Brain pericyte (primary cell): ENCODE measurements around the gene PLCB4.

ENCODE experiments used
- DNase-seq: peaks from one replicate; pipeline ENCODE4 v3.0.0-alpha.2; 2012; ENCODE audit warnings: low read depth, low spot score

PLCB4 gene

DNA sequence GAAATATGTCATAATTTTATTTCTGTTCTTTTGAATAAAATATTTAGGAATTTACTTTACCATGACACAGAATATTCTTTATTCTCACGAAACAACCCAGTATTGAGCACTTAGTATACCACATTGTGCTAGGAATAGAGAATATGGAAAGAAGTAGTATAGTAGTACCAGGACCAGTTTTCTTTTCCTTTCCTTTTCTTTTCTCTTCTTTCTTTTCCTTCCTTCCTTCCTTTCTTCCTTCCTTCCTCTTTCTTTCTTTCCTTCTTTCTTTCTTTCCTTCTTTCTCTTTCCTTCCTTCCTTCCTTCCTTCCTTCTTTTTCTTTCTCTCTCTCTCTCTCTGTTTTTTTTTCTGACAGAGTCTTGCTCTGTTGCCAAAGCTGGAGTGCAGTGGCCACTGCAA lies 7.5 kb upstream of the PLCB4 start:
- DNase-seq: no peak

GRCh38 chr20:9062066-9062465 lies 6.8 kb upstream of the PLCB4 start:
- no peak for DNase-seq

DNA sequence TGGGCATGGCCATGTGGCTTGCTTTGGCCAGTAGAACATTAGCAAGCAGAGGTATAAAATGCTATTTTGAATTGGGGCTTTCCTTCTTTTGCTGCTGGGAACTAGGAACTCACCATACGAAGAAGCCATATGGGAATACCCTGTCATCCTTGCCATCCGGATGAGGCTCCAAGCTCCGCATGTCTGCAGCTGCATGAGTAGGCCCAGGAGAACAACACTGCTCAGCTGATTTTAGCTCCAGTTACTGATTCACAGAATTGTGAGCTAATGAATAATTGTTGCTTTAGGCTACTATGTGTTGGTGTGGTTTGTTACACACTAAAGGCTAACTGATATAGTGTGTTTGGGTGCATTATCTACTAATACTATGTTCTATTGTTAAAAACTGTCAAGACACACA lies 2.7 kb upstream of the PLCB4 start:
- DNase-seq: no peak

DNA sequence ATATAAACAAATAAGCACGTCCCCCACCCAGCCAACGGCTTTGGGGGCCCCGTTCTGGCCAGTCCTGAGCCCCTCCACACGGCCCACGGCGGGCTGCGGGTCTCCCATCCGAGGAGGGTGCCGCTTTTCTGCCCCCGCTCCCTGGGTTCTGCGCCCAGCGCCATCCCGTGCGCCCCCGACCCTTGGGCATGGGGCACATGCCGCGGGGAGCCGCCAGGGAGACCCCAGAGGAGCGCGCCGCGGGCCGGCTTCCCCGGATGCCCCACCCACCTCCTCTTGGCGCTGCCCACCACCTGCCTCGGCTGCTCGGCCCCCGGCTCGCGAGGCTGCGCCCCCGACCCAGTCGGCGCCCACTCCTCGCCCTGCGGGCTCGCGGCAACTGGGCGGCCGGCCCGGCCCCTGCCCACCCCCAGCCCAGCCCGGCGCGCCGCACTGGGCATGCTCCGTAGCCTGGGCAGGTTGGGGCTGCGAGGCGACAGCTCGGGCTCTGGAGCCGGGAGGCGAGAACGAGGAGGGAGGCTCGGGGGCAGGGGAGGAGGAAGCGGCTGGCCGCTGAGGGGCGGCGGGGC lies 570 bp upstream of the PLCB4 start:
- no peak for DNase-seq

- no peak for DNase-seq
These were observed 1.4 kb downstream of the PLCB4 start for GRCh38 chr20:9070304-9070703.

DNA sequence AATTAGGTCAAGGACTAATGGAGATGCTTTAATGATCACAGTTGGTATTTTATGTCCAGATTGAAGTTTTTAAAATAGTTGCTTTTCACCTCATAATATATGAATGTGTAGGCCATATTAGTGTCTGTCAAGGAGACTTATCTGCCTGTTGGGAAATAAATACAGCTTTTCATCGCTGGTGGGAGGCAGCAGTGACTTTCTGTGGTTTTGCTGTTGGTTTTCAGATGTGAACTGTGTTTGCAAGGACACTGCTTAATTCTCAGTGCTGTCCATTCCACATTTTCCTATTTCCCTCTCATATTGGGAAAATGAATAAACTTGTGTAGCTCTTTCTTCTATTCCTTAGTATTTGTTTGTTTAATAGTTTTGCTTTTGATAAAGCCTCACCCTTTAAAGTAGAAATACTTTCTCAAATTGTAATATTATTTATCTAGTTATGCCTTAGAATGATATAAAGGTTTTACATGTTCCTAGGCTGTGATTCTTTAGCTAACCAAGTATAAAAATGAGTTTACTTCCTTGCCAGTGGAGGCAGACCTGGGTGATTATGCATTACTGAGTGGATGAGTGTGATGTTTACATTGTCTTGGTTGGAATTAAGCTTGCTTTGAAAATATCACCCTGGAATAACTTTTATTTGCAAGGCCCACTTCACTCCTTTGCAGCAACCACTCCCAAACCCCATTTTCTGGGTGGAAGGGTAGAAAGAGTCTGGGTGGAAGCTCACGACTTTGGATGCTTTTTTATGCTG lies 3.3 kb downstream of the PLCB4 start:
- no peak for DNase-seq

- no peak for DNase-seq
These were observed 4.1 kb downstream of the PLCB4 start for GRCh38 chr20:9072861-9073500.

DNA sequence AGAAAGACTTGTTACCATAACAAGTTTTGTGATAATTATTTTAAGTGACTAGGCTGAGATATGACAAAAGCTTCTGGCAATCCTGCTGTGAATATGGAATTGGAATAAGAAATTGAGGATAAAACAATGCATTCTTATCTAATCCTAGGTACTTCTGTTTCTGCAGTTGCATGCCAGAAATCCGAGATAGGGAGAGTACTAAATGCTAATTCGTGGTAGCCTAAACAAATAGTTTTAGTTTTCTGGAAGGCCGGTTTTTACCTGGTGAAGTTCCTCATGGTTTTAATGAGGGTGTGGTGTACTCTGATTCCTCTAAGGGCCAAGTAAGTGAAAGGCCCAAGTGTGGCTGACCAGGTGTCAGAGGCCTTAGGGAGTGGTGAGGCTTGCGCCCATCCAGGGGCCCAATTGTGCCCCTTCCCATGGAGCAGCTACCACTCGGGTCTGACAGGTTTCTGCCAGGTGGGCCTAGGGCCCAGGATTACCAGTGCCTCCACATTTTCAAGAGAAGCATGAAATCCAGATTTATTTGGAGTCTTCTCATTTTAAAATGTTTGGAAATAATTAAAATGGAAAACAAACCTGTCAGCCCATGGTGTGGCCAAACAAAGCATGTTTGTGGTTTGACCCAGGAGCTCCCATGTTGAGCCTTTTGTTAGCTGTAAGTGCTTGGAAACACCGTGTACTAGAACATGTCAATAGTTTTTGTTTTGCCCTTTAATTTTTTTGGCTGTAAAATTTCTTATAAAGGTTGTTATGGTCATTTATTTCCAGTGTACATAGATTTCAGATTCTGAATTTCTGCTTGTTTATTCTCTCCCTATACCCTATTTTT lies 6.6 kb downstream of the PLCB4 start:
- no peak for DNase-seq

DNA sequence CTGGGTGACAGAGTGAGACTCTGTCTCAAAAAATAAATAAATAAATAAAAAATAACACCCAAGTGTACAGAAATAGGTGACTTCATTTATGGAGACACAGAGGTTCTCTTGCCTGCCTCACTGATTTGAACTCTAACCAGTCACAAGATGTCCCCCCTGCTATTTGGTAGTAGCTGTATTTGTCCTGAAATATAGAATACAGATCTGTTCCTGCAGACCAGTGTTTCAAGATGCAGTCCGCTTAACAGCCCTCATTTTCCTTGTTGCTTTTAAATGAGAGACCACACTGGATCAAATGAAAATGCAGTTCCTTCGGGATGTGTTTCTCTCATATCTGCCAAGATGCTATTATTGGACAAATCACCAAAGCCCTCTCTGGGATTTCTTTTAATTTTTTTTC lies 7.6 kb downstream of the PLCB4 start:
- DNase-seq: no peak

GRCh38 chr20:9078826-9079731 lies 10.2 kb downstream of the PLCB4 start:
- no peak for DNase-seq

- no peak for DNase-seq
These were observed 12.6 kb downstream of the PLCB4 start for GRCh38 chr20:9081423-9081966.

DNA sequence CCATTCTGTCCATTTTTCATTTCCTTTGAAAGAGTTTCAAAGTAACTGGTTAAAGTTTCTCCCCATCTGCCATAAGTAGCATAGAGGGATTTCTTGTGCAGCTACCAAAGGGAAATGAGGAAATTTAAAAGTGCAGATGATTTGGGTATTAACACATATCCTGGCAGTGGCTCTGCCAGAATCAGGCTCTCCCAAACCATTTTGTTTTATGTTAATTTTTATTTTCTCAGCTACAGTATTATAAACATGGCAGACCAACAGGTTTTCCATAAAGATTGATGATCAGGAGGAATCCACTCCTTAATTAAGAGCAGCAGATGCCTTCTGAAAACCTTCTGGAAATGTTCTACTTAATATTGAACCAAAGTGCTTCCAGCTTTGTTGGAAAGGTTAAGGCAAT lies 13.9 kb downstream of the PLCB4 start:
- DNase-seq: no peak

- DNase-seq: no peak
These were observed 18.8 kb downstream of the PLCB4 start for GRCh38 chr20:9087531-9088217.

DNA sequence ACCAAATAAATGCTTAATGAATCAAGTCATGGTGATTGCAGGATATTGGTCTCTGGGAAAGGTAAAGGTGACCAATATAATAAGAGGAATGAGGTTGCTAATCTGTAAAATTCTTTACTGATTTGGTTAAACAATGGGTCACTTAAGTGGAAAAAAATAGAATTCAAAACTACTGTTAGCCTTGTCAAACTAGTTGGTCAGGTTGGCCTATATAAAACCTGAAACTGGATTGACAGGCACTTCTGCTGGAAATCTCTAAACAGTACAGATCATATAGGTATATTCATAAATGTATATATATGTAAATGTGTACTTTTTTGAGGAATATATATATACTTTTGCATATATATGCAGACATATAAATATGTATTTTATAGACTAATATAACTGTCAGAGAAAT lies 19.7 kb downstream of the PLCB4 start:
- DNase-seq: no peak

- no peak for DNase-seq
These were observed 23.2 kb downstream of the PLCB4 start for GRCh38 chr20:9092113-9092512.

- DNase-seq: no peak
These were observed 23.8 kb downstream of the PLCB4 start for GRCh38 chr20:9092655-9093054.

DNA sequence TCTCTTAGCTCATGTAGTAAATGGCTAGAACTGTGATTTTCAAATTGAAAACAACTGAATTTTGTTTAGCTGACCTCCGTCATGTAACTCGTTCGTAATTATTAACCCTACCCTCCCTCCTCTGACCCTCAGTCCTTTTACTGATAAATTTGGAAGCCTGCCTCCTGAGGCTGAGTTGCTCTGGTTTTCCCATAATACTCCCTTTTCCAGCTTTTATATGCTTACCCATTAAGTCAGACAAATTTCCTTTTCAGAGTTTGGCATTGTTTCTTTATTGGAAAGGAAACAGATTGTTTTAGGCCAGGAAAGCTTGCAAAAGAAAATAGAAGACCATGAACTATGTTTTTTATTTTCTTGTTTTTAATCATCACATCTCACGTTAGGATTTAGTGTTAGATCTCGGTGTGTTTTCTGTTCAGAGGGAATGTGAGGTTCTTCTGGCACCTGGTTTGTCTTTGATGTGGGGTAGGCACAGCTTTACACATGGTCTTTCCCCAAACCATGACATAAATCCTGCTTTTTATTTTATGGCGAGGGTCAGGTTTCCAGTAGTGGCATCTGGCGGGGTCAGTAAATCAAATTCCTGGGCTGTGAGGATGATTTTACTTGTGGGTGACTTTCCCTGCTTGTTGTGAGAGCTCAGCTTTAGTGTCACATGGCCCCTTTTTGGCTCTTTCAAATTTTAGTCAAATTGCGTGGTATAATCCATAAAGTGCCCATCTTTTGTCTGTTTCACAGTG lies 24.5 kb downstream of the PLCB4 start:
- DNase-seq: no peak

- DNase-seq: no peak
These were observed 30.5 kb downstream of the PLCB4 start for GRCh38 chr20:9099372-9099771.

- no peak for DNase-seq
These were observed 31.8 kb downstream of the PLCB4 start for GRCh38 chr20:9100691-9101090.

- no peak for DNase-seq
These were observed 33.6 kb downstream of the PLCB4 start for GRCh38 chr20:9102456-9102855.
